ENCODE data around the gene EPC1.
"Not testable (repeated sequence)": the region's sequence is repeated elsewhere in the genome, so short reads cannot be mapped to it uniquely, and the experiment has no call there.

EPC1 gene, protein sequence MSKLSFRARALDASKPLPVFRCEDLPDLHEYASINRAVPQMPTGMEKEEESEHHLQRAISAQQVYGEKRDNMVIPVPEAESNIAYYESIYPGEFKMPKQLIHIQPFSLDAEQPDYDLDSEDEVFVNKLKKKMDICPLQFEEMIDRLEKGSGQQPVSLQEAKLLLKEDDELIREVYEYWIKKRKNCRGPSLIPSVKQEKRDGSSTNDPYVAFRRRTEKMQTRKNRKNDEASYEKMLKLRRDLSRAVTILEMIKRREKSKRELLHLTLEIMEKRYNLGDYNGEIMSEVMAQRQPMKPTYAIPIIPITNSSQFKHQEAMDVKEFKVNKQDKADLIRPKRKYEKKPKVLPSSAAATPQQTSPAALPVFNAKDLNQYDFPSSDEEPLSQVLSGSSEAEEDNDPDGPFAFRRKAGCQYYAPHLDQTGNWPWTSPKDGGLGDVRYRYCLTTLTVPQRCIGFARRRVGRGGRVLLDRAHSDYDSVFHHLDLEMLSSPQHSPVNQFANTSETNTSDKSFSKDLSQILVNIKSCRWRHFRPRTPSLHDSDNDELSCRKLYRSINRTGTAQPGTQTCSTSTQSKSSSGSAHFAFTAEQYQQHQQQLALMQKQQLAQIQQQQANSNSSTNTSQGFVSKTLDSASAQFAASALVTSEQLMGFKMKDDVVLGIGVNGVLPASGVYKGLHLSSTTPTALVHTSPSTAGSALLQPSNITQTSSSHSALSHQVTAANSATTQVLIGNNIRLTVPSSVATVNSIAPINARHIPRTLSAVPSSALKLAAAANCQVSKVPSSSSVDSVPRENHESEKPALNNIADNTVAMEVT

DNA sequence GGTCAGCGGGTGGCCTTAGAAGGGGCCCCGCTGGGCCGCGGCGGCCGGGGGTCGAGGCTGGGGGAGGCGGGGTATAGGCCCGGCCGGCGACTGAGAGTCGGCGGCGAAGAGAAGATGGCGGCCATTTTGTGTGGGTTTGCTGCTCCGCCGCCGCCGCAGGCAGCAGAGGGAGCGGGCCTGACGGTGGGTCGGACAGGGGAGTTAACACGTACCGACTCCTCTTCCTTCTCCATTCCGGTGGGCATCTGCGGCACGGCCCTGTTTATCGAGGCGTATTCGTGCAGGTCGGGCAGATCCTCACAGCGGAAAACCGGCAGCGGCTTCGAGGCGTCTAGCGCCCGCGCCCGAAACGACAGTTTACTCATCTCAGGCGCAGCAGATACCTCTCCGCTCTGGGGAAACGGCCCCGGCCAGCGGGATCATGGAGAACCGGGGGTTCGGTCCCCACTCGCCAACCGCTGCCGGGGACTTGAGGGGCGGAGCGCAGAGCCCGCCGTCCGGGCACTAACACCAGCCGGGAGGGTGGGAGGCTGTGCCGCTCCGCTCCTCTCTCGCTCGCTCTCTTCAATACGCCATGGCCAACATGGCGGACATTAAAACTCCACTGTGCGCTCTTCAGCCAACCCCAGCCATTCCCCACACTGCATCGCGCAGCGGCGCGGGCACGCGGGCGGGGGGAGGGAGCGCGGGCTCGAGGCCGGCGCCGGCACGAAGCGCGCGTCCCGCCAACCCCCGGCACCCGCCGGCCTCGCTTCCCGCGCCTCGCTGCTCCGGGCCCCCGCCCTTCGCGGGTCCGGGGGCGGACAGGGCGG, at the start of gene EPC1:
EPC1 (minus strand) TSS at position 608 of the 812 bp plus-strand sequence; CDS start at position 365, 243 bp downstream.
- DNase-seq = peak; percentile 92

DNA sequence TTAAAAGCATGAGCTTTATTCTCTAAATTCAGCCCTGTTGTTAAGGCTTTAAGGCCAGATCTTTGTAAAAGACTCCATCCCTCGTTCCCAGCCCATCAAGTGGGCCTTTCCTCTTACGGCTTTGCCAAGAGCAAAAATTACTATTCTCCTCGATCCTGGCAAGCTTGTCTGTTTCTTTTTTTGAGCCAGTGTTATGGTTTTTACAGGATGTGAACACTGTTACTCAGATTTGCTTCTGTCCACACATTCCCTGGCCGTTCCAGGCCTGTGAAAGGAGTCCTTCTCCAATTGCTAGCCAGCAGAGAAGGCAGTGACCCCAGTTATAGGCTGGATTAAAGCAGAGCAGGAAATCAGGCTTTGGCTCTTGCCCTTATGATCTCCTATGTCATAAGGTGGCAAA, 47.0 kb upstream of the EPC1 start:
- DNase-seq = no peak

DNA sequence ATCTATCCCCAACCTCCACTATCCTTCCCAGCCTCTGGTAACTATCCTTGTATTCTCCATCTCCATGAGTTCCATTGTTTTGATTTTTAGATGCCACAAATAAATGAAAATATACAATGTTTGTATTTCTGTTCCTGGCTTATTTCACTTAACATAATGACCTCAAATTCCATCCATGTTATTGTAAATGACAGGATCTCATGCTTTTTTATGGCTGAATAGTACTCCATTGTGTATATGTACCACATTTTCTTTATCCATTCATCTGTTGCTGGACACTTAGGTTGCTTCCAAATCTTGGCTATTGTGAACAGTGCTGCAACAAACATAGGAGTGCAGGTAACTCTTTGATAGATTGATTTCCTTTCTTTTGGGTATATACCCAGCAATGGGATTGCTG, 45.3 kb upstream of the EPC1 start:
- not testable (repeated sequence) for DNase-seq

DNA sequence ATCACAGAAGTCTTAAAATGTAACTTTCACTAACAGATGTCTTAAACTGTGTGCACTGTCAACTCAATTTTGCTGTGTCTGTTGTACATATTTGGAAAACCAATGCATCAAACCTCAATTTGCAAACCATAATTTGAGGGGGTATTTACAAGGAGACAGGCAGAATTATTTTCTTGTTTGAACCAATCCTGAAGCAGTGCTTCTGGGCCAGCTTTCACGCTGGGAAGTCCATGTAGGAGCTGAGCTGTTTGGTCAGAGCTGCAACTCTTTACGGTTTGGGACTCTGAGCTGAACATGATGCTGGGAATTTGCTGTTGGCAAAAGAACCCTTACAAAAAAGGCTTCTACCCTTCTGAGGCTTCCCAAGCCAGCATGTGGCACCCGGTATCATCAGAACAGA, 43.2 kb upstream of the EPC1 start:
- DNase-seq = no peak

DNA sequence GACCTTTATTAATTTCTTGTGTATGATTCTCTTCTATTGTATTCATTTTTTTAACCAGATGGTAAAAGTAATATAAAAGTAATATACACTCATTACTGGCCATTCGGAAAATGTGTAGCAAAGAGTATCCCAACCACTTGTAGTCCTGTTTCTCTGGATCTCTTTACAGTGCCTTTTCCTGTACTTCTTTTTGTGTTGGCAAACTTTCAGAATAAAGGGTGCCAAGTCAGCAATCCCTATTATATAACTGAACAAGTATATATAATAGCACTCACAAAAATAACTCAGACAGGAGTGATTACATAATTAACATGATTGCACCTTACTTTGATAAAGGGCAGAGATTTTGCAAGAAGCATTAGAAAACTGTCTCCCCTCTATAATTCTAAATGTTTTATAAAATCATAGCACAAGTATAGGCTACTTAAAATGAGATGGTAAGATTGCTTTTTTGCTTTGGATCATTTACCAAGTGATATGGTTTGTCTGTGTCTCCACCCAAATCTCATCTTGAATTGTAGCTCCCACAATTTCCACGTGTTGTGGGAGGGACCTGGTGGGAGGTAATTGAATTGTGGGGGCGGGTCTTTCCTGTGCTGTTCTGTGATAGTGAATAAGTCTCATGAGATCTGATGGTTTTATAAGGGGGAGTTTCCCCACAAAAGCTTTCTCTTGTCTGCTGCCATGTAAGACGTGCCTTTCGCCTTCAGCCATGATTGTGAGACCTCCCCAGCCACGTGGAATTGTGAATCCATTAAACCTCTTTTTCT, 41.5 kb upstream of the EPC1 start:
- no peak for DNase-seq

DNA sequence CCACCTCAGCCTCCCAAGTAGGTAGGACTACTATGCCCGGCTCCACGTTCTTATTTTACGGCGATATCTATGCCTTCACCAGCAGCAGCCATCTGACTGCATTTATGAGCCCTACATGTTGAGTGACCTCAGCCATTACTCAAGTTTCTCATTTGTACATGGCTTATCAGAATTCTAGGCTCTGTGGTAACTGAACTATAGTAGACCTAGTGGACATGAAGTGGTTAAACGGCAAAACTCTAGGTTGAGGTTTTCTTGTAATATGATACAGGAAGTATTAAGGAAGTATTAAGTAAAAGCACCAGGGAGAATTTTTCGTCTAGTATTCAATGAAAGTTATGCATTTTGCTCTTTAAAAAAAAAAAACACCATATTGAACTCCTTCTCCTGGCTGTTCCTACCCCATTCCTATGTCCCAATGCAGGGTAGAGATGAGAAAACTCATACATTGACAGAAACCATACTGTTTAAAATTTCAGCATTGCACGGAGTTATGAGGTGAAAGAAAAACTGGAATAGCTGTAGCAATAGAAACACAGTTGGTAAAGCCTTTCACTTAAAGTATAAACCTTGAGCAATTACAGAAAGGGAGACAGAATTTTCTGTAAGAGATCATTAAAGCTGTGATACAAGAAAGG, 39.8 kb upstream of the EPC1 start:
- no peak for DNase-seq

DNA sequence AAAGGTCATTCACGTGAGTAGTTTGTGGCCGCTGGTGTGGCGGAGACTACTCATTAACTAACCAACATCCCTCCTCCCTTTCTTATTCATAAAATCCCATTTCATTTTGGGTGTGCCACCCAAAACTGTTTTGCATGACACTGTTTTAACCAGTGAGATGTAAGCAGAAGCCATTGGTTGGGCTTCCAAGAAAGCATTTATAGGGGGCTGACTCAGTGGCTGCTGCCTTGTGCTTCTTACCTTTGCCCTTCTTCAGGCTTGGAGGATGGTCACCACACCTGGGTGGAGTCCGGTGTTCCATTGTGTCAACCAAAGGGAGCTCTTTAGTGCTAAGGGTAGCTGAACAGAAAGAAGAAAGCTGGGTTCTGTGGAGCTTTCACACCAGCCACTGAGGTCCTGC, 37.2 kb upstream of the EPC1 start:
- DNase-seq = no peak

DNA sequence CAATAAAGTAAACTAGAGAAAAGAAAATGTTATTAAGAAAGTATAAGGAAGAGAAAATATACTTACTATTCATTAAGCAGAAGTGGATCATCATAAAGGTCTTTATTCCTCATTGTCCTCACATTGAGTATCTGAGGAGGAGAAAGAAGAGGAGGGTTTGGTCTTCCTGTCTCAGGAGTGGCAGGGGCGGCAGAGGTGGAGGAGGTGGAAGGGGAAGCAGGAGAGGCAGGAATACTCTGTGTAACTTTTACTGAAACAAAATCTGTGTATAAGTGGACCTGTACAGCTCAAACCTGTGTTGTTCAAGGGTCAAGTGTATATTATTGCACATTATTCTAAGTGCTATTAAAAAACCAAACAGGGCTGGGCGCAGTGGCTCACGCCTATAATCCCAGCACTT, 34.2 kb upstream of the EPC1 start:
- no peak for DNase-seq

DNA sequence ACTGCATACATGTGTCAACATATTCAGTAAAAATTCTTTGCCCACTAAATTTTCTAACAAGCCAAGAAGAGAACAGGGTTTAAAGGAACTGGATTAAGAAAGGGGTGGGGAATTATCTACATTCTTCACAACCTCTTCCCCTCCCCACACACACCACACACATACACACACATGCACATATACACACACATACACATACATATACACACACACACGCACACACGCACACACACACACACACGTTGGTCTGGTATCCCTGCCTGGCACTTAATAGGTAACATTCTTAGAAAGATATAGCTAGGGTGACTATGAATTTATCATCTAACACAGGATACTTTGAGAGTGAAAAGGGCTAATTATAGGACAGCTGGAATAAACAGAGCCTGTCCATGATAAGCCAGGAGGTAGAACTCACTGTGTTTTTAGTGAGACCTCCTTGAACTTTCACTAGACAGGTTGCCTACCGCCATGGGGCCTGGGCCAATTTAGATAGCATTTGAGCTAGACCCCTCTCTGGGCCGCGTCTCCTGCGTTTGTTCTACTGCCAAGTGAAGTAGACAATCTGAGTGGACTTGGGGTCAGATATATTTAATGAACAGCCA, 33.1 kb upstream of the EPC1 start:
- peak; percentile 20 for DNase-seq

DNA sequence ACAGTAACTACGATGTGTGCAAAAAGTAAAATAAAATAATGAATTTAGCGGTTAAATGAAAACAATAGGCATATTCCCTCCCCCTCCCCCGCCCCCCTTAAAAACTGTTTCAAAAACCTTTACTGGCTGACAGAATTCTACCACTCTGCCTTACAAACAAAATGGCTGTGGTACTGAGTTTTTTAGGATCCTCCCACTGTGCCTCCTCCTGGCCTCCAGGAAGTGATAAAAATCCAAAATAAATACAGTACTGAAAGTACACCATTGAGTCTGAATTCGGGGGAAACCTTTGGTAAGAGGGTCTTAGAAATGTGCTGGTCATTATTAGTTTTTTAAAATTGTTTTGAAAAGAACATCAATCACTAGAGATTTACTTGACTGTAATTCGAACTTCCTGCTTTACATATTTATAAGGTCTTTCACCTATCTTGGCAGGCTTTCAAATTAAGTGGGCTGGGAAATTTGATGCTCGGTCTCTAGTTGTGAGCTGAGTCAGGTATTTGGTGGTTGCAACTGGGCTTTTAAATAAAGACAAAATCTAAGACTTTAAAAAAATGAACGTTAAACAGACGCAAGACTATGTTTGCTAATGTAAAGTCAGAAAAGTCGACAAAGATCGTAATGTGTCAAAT, 32.5 kb upstream of the EPC1 start:
- peak; percentile 72 for DNase-seq

DNA sequence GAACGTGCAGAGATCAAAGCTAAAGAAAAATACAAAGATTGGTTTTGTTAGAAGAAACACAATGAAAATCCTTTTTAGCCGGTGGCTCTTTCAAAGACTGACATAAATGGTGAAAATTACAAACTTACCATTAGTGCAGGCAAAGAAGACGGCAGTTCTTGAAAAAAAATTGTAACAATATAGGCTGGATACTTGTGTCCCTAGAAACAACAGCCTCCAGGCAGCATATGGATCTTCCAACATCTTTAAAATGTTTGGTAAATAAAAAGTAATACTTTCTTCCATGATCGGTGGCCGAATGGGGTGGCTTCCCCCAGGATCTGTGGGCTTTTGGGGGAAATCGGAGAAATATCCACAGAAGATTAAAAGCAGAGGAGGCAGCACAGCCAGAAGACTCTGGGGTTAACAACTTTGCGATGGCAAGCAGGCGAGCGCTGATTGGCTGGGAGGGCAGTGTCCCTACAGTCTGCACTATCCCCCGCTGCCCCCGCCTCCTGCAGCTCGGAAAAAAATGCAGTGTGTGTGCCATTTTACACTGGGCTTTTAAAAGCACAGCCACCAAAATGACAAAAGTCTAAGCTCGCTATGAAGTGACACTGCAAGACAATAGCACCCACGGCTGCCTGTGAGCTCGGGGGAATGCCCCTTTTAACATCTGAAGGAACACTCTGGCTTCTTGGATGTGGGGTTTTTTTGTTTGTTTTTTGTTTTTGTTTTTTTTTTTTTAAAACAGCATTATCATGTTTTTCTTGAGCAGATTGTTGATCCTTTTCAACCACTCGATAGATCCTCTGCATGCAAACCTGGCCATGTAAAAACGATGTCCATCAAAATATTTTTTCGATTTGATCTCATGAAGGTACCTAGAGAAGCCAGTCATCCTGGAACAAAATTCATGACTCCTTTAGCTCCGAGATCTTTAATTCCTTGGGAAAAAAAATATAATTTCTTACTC, 31.7 kb upstream of the EPC1 start:
- DNase-seq = peak; percentile 95

DNA sequence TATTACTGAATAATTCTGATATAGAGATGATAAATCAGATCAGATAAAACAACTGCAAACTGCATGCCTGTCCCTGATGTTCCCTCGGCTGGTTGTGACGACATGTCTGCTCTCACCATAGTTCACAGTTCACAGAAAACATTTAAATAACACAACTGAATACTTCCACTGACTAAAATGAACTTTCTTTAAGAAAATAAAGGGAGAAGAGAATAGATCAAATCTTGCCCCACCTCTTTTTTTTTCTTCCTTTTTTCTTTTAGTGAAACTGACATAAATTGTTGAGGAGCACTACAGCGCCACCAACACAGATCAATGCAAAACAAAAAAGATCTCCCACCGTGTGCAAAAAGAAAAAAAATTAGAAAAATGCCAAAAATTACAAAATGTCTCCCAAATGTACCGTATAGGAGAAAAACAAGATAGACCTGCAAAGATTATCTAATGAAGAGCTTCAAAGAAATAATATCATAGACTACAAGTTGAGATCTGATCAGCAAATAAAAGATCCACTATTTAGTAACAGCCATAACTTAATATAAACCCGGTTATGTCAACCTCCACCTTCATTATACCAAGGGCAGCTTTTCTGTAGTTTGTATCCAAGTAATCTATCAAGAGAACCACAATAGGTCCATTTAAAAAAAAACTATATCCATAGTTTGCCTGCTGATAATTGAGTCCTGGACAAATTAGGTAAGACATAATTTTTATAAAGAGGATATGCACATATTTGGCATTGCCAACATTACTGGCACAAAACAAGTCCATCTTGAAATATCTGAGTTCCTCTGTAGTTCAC, 30.7 kb upstream of the EPC1 start:
- peak; percentile 73 for DNase-seq

DNA sequence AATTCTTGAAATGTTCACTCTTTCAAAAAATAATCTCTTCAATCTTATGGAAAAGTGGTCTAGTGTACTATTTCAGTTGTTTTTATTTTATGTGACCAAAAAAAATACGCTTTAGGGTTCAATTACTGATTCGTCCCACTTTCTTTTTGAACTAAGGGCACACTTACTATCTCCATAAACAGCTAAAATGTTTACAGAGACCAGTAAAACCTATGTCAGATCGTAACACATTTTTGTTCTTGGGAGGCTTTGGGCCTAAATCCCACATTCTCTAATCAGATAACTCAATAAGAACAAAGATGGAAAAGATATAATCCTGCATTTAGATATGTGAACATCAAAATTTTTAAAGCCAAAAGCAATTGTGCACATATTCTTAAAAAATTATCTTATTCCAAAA, 29.8 kb upstream of the EPC1 start:
- DNase-seq = no peak

DNA sequence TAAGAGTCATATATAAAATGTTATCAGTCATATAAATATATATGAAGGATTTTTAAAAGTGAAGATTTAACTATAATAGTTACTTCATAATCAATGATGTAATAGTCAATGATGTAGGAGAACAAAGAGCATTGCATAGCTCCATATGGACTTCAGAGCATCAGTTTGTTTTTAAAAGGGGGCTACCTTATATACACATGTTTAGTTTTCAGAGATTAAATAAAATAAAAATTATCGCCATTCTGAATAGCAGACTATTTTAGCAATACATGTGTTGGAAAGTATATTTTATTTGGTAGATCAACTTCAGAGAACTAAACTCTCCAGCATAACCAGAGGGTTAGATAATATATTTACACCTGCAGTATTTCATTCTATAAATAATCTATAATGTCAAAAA, 29.1 kb upstream of the EPC1 start:
- DNase-seq = no peak

DNA sequence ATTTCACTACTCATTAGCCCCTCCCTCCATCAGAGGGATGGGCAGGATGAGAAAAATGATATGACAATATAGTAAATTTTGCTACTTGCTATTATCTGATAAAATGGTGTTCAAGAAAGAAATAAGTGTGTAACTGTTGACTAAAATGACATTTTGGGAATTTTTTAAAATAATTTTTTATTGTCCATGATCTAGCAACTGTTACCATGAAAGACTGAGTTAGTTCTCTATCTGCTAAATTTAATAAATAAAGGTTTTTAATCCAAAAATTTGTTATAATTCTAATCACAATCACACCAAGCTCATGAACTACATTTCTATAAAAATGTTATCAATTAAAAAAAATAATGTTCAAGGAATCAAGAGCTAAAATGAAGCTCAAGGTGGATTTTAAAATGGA, 28.7 kb upstream of the EPC1 start:
- no peak for DNase-seq

DNA sequence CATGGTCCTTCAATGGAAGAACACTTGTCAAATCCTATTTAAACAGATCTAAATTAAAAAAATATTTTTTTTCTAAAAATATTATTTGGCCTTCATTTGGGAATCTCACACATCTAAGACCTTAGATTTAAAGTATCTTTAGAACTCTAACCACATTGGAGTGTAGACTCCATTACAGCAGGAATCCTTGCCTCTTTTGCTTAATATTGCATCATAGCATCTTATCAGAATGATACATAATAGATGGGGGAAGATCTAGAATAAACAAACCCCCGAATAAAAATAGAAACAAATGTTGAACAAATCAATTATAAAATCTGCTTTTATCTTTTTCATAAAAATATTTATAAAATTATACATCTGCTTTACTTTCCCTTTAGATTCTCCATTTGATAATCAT, 27.6 kb upstream of the EPC1 start:
- no peak for DNase-seq

DNA sequence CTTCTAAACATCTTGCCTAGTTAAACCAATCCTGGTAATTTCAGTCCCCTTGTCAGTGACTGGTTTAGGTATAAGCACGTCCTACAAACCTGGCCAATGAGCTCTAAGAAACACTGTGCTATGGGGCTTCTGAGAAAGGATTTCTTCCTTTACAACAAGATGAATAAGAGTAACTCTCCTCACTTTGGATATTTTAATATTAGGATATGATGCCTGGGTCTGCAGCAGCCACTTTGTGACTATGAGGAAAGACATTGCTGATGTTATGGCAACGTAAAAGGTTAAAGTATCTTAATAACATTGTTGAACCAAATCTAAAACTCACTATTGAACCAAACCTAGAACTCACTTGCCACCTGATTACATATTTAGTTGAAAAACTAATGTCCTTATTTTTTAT, 26.5 kb upstream of the EPC1 start:
- DNase-seq = no peak

DNA sequence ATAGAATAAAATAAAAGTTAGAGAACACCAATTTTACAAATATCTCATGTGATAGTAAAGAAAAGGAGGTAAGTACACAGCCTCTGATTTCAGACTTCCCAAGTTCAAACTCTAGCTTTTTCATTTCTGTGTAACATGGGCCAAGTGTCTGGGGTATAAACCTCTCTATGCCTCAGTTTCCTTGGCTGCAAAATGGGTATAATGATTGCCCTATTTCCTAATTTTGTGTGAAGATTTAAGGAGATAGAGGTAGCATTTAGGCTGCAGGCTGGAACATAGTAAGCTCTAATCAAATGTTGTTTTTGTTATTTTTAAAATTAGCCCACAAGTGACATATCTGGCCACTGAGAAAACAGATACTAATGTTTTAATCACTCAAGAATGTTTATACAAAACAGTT, 26.1 kb upstream of the EPC1 start:
- no peak for DNase-seq
